Stimulated activated naive CD8-positive, alpha-beta T cell treated with anti-CD3 and anti-CD28 coated beads, Interleukin-15, amount 100 ng/mL, for 72 hours (primary cell): Measurements from ENCODE around the gene RABL3.
"Not testable (repeated sequence)": the region's sequence is repeated elsewhere in the genome, so short reads cannot be mapped to it uniquely, and the experiment has no call there.

Experiments
- ATAC-seq: fragments of 150-1000 bp; cut with Tn5 transposase; 2 replicates; pipeline ENCODE4 v1.10.0; 2021; ENCODE audit warnings: mild to moderate bottlenecking, moderate library complexity
- DNase-seq, 2 donors: peaks; one replicate each; pipeline ENCODE4 v3.0.0; 2021 to 2022
- H3K27ac Mint-ChIP-seq, 2 donors: one replicate each; pipeline ENCODE4 v1.8.0; 2022; ENCODE audit warnings: mild to moderate bottlenecking in 2 of 2, mixed read lengths in 2 of 2, moderate library complexity in 2 of 2
- H3K27me3 Mint-ChIP-seq: one replicate; pipeline ENCODE4 v1.8.0; 2022; ENCODE audit warnings: mixed read lengths
- H3K4me1 Mint-ChIP-seq: one replicate; pipeline ENCODE4 v1.8.0; 2022; ENCODE audit warnings: mild to moderate bottlenecking, mixed read lengths
- H3K4me3 Mint-ChIP-seq, 2 donors: one replicate each; pipeline ENCODE4 v1.8.0; 2022; ENCODE audit warnings: mild to moderate bottlenecking in 2 of 2, mixed read lengths in 2 of 2, moderate library complexity in 1 of 2
- H3K9me3 Mint-ChIP-seq, 2 donors: one replicate each; pipeline ENCODE4 v1.8.0; 2022; ENCODE audit warnings: mixed read lengths in 2 of 2

Gene RABL3, protein sequence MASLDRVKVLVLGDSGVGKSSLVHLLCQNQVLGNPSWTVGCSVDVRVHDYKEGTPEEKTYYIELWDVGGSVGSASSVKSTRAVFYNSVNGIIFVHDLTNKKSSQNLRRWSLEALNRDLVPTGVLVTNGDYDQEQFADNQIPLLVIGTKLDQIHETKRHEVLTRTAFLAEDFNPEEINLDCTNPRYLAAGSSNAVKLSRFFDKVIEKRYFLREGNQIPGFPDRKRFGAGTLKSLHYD

DNA sequence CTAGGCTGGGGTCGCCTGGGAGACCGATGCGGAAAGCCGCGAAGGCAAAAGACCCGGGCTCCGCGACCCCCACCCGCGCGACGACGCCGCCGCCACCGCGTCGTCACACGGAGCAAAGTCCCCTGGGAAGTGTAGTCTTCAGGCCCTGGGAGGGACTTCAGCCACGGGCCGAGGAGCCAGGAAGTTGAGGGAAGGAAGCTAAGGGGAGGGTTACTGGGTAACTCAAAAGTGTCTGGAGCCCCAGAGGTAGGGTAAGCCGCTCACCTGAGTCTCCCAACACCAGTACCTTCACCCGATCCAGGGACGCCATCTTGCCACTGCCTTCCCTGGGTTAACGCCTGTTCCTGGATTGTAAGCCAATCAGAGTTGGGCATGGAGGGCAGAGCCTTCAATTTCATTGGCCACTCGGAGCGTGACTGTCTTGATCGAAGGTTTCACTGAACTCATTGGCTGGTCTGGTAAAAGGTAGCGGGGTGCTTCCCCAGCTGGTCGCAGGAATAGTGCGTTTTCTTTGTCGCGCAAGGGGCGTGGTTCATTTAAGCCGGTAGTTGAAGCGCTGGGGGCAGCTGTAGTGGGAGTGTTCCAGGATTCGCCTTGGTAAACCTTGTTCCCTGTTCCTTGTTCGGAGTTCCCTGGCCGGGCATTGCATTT lies at the start of gene RABL3, which contains the start of gene GTF2E1:
TSS of gene RABL3 (minus strand) at position 319 of the 651 bp plus-strand sequence. CDS start at position 310, 9 bp downstream.
TSS of gene GTF2E1 (plus strand) at position 547 of the 651 bp plus-strand sequence. CDS start 7,809 bp downstream, outside the sequence.
- ATAC-seq, result peak; percentile 99
- peaks cover under 1 to 2% of the 10 kb centered on the region in 2 donors for H3K9me3 Mint-ChIP-seq
- peak; percentile 90 to 96 for DNase-seq
- H3K4me1 Mint-ChIP-seq, result peaks cover 35% of the 10 kb centered on the region
- peak within 1 kb of the TSS; percentile 98 for H3K27ac Mint-ChIP-seq
- peak within 1 kb of the TSS; percentile 95 to 98 for H3K4me3 Mint-ChIP-seq
- H3K27me3 Mint-ChIP-seq, result no peaks in the 10 kb centered on the region

DNA sequence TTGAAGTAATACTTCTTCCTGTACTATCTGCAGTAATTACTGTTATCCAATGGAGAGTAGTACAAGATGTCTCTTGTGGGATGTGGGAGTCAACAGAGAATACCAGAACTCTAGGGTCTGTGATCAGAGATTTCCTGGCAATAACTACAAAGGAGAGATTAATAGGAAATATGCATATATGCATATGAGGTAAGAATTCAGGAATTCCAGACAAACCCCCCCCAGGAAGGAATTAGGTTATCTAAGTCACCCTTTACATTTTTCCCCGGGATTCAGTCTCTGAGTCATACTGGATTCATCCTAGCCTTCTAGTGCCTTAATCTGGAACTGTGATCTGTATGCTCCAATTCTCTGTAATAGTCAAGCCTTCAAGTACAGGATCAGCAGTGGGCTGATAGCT lies 49.6 kb upstream of the RABL3 start:
- Mint-ChIP-seq H3K9me3 (no peaks in the 10 kb centered on the region), H3K4me3 (no peak overlapping the region), H3K27ac (no peak overlapping the region), H3K4me1 (peaks cover 9% of the 10 kb centered on the region), H3K27me3 (no peaks in the 10 kb centered on the region)
- DNase-seq (no peak), ATAC-seq (no peak)

DNA sequence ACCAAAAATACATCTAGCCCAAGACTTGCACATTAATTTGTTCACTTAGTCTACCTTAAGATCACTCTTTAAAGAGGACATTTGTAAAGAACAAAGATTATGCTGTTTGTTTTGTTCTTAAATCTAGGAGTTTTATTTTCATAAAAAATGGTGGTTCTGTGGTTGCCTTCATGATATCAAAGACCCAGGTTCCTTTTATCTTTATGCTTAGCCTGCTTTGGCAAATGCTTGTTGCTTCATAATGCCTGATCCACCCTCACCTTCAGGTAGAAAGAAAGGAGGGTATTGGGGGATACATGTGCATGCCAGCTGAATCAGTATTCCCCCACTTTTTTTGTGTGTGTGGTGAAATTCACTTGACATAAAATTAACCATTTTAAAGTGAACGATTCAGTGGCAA lies 48.7 kb upstream of the RABL3 start:
- Mint-ChIP-seq H3K27ac (no peak overlapping the region), H3K27me3 (no peaks in the 10 kb centered on the region)
- no peak for ATAC-seq

DNA sequence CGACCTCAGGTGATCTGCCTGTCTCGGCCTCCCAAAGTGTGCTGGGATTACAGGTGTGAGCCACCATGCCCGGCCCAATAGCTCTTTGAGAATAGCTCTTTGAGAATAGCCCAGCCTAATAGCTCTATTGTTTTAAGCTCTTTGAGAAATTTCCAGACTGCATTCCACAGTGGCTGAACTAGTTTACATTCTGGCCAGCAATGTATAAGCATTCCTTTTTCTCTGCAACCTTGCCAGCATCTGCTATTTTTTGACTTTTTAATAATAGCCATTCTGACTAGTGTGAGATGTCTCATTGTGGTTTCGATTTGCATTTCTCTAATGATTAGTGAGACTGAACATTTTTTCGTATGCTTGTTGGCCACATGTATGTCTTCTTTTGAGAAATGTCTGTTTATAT lies 43.5 kb upstream of the RABL3 start:
- H3K27ac Mint-ChIP-seq, H3K9me3 Mint-ChIP-seq, H3K4me3 Mint-ChIP-seq, DNase-seq, H3K27me3 Mint-ChIP-seq, ATAC-seq, H3K4me1 Mint-ChIP-seq: not testable (repeated sequence)

More for the DNA sequence above, 48.7 kb upstream of the RABL3 start:
- no peaks in the 10 kb centered on the region for H3K9me3 Mint-ChIP-seq
- H3K4me1 Mint-ChIP-seq, result peaks cover 9% of the 10 kb centered on the region
- no peak overlapping the region for H3K4me3 Mint-ChIP-seq
- DNase-seq, result no peak

DNA sequence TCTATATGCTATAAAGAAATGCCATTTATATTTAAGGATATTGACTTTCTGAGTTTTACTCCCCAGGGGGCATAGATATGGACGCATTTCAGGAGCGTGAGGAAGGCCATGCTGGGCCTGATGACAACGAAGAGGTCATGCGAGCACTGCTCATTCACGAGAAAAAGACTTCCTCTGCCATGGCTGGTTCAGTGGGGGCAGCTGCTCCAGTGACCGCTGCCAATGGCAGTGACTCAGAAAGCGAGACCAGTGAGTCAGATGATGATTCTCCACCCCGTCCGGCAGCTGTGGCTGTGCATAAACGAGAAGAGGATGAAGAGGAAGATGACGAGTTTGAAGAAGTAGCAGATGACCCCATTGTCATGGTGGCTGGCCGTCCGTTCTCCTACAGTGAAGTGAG lies 38.7 kb upstream of the RABL3 start:
- no peak overlapping the region for H3K27ac Mint-ChIP-seq
- ATAC-seq (no peak), DNase-seq (no peak)
- no peaks in the 10 kb centered on the region for H3K4me1 Mint-ChIP-seq
- H3K27me3 Mint-ChIP-seq, result no peaks in the 10 kb centered on the region
- H3K4me3 Mint-ChIP-seq, result no peak overlapping the region
- no peaks in the 10 kb centered on the region for H3K9me3 Mint-ChIP-seq

DNA sequence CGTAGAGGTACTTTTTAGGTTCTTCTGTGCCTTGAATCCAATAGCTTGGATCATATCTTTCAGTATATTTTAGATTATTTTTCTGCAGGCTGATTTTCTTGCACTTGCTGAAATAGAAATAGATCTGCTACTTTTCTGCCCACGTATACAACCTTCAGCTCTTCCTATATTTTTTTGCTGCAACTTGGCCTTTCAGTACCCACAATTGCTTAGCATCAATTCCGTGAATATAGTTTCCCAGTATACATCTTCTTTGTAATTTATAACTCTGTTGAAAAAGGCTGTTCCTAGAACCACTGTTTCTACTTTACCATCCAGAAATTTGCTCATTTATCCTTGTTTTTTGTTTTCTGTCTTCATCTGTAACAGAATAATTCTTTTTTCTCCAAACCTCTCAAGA lies 36.5 kb upstream of the RABL3 start:
- H3K4me1 Mint-ChIP-seq, result no peaks in the 10 kb centered on the region
- no peaks in the 10 kb centered on the region for H3K9me3 Mint-ChIP-seq
- no peaks in the 10 kb centered on the region for H3K27me3 Mint-ChIP-seq
- ATAC-seq, result no peak
- H3K4me3 Mint-ChIP-seq, result no peak overlapping the region
- DNase-seq, result no peak
- no peak overlapping the region for H3K27ac Mint-ChIP-seq

DNA sequence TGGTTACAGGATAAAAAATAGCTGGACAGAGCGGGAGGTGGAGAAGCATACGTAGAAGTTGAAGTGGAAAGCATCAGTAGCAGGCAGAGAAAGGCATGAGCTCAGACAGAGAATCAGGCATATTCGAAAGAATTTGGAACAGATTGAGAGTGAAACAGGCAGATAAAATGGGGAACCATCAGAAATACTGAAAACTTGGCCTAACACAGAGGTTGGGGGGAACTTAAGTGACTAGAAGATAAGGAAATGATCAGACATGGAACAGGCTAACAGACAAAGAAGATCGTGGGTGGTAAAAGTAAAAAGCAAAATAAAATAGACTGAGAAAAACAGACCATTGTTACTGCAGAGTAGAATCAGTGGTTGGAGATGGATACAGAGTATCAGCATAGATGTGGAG lies 33.1 kb upstream of the RABL3 start:
- H3K4me1 Mint-ChIP-seq, result peaks cover 6% of the 10 kb centered on the region
- H3K4me3 Mint-ChIP-seq, result no peak overlapping the region
- H3K27me3 Mint-ChIP-seq, result no peaks in the 10 kb centered on the region
- ATAC-seq (no peak), DNase-seq (no peak)
- no peak overlapping the region for H3K27ac Mint-ChIP-seq
- H3K9me3 Mint-ChIP-seq, result no peaks in the 10 kb centered on the region

DNA sequence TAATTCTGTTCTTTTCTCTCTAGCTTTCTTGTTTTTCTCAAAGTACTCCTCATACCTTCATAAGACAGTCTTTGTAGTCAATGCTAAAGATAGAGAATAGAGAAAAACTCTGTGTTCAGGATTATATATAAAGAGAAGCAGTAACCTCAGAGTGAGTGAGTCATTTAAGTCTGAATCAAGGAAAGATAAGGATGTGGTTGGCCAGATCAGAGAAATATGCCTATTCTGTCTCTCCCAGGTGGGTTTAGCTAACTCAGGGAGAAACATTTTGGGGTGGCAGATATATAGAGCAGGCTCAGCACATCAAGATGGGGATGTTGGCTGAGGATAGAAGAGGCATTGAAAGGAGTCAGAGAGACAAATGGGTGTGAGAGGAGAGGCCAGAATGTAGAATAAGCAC lies 31.6 kb upstream of the RABL3 start:
- H3K4me1 Mint-ChIP-seq, result peaks cover 12% of the 10 kb centered on the region
- no peak for DNase-seq
- peak; percentile 85 for ATAC-seq
- H3K27me3 Mint-ChIP-seq, result no peaks in the 10 kb centered on the region
- no peak overlapping the region for H3K4me3 Mint-ChIP-seq
- no peaks in the 10 kb centered on the region for H3K9me3 Mint-ChIP-seq
- H3K27ac Mint-ChIP-seq, result no peak overlapping the region

DNA sequence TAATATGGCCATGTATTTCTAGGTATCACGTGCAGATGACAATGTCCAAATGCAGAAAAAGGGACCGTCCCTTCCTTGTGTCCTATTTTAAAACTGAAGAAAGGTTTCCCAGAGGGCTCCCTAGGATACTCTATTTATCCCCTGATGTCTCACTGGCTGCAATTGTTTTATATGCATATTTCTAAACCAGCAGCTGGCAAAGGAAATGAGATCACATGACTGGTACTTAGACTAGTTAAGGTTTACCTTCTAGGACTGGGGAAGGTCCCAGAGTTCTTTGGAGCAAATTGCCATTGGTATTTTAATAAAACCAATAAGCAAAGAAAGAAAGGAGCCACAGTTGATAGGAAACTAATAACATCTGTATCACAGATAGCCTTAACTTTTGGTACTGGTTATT lies 29.8 kb upstream of the RABL3 start:
- Mint-ChIP-seq H3K9me3 (no peaks in the 10 kb centered on the region), H3K4me1 (peaks cover 23% of the 10 kb centered on the region), H3K4me3 (no peak overlapping the region), H3K27ac (no peak overlapping the region), H3K27me3 (no peaks in the 10 kb centered on the region)
- no peak for ATAC-seq
- no peak for DNase-seq

DNA sequence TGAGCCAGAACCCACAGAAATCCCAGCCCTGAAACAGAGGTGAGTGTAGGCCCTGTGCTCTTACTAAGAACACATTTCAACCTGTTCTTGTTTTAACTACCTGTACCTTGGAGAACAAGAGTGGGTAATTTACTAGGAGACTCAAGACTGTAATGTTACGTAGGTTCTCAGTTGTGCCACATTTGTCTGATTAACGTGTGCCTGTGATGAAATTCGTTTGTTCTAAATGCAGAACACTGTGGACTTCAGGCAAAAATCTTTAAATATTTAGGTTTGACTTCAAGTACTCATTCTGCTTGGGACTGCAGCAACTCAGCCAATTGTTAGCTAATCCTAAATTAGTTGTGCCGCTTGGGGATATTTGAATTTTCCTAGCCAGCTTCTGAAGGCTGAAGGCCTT lies 28.6 kb upstream of the RABL3 start:
- ATAC-seq, result no peak
- H3K4me1 Mint-ChIP-seq, result peaks cover 31% of the 10 kb centered on the region

DNA sequence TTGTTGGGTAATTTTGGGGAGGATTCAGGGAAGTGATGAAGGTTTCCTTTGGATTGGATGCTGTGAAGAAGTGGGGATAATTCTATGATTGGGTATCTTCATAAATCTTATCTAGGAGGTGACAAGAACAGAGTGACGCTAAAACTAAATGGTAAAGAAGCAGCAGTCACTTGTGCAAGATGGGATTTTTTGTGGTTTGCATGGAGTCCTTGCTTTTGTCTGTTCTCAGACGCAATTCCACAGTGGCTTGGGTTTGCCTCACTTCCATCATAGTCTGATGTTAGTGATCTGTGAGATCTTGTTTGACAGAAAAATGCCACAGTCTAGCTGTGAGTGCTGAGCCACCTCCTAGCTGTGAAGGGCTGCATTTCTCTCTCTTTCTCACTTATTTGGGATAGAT lies 27.1 kb upstream of the RABL3 start:
- H3K4me1 Mint-ChIP-seq, result peaks cover 42% of the 10 kb centered on the region
- DNase-seq, result no peak
- no peaks in the 10 kb centered on the region for H3K9me3 Mint-ChIP-seq
- H3K27ac Mint-ChIP-seq, result no peak overlapping the region
- no peaks in the 10 kb centered on the region for H3K27me3 Mint-ChIP-seq
- ATAC-seq, result no peak
- H3K4me3 Mint-ChIP-seq, result no peak overlapping the region

More for the DNA sequence above, 28.6 kb upstream of the RABL3 start:
- no peaks in the 10 kb centered on the region for H3K27me3 Mint-ChIP-seq
- no peak overlapping the region for H3K4me3 Mint-ChIP-seq
- DNase-seq, result no peak
- H3K9me3 Mint-ChIP-seq, result no peaks in the 10 kb centered on the region
- no peak overlapping the region for H3K27ac Mint-ChIP-seq

DNA sequence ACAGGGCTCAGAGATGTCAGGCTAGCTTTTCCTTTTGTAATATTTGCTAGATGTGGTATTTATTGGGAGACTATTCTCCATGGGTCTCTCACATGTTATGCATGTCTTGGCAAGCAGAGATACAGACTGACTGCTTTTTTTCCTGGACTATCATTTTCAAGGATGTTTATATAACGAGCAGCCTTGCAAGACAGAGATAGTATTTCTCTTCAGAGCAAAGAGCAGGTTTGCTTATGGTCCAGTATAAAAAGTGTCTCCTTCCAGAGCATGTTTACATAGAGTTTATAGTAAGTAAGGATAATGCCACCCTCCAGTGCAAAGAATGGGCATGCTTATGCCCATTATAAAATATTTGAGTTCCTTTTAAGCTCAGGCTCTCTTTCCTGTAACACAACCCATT lies 24.8 kb upstream of the RABL3 start:
- no peak for DNase-seq
- peak overlapping the region in 1 of 2 donors; percentile 28 for H3K27ac Mint-ChIP-seq

DNA sequence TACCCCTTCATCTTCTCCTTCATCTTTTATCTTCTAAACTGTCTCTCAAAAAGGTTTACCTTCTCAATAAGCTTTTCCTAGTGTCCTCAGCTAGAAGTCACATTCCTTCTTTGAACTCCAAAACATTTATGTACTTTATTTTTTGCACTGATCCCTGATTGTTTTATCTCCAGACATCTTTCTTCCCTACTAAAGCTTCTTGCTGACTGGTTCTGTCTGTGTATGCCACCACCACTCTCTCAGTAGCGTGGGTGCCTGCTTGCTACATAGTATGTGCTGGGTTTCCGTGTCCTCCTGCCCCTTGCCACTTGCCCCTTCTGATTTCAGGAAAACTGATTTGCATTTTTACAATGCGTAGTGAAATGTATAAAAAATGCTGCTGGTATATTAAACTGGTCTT lies 24.3 kb upstream of the RABL3 start:
- DNase-seq (no peak), ATAC-seq (no peak)
- no peaks in the 10 kb centered on the region for H3K9me3 Mint-ChIP-seq
- H3K4me3 Mint-ChIP-seq, result peak overlapping the region in 1 of 2 donors; percentile 2
- H3K27ac Mint-ChIP-seq, result peak overlapping the region in 1 of 2 donors; percentile 28
- H3K4me1 Mint-ChIP-seq, result peaks cover 64% of the 10 kb centered on the region
- H3K27me3 Mint-ChIP-seq, result no peaks in the 10 kb centered on the region

More for the DNA sequence above, 24.8 kb upstream of the RABL3 start:
- H3K4me3 Mint-ChIP-seq, result no peak overlapping the region
- peaks cover 58% of the 10 kb centered on the region for H3K4me1 Mint-ChIP-seq
- no peaks in the 10 kb centered on the region for H3K9me3 Mint-ChIP-seq
- no peak for ATAC-seq
- H3K27me3 Mint-ChIP-seq, result no peaks in the 10 kb centered on the region

DNA sequence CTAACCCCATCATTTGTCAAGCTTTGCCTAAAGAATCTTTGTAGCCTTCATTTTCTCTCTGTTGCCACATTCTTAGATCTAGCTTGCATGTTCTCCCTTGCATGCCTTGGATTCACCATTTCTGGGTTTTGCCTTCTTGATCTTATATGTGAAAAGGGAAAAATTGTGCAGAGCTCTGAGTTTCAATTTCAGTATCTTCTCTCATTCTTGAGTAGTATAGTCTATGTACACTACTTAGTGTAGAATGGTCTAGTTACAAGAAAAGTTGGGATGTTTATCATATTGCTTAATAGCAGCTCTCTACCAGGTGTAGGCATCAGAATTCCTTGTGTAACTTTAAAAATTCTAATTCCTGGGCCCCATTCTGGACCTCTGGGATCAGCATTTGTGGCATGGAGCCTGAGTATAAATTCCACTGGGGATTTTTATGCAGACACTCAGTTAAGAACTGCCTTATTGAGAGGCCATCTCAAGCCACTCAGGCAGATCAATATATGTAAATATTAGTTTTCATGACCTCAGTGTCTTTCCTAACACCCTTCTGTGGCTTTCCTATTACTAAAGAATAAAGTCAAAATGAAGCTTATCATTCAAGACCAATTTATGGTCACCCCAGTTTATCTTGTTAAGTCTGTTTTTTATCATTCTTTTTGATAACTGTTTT lies 23.6 kb upstream of the RABL3 start:
- no peak for DNase-seq
- H3K27ac Mint-ChIP-seq, result no peak overlapping the region
- peaks cover 70% of the 10 kb centered on the region for H3K4me1 Mint-ChIP-seq
- H3K27me3 Mint-ChIP-seq, result no peaks in the 10 kb centered on the region
- no peaks in the 10 kb centered on the region for H3K9me3 Mint-ChIP-seq
- H3K4me3 Mint-ChIP-seq, result peak overlapping the region in 1 of 2 donors; percentile 3
- no peak for ATAC-seq

DNA sequence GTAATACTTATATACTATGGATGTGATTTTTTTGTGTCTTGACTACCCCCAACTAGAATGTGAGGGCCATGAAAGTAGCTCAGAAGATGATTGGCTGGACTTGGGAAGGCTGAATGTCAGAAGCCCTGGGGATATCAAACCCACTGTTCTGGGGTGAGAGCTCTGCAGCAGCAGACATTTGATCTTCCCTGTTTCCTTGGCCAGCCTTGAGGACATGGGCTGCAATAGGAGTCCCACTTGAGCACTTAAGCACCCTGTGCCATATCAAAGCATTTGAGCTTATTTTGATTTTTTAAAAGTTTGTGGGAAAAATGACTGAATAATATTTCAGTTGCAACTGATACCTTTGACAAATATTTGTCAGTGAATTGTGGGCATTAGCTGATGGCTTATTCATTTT lies 21.9 kb upstream of the RABL3 start:
- H3K9me3 Mint-ChIP-seq, result no peaks in the 10 kb centered on the region
- no peaks in the 10 kb centered on the region for H3K27me3 Mint-ChIP-seq
- no peak for ATAC-seq
- H3K27ac Mint-ChIP-seq, result no peak overlapping the region
- DNase-seq, result no peak
- peaks cover 83% of the 10 kb centered on the region for H3K4me1 Mint-ChIP-seq
- no peak overlapping the region for H3K4me3 Mint-ChIP-seq

DNA sequence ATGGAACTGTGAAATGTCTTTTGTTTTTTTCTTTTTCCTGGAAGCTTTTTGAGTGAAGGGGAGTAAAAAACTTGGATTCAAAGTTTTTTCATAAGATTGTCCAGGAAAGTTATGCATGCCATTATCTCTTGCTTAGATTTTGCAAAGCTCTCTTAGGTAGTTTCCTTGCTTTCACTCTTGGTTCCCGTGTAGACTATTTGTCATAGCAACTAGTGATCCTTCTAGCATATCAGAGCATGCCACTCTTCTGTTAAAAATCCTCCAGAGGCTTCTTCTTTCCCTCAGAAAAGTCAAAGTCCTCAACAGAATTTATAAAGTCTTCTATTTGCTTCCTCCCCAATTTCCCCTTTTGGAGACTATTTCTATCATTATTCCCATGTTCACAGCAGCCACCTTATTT lies 21.3 kb upstream of the RABL3 start:
- Mint-ChIP-seq H3K9me3 (no peaks in the 10 kb centered on the region), H3K27ac (no peak overlapping the region), H3K4me1 (peaks cover 84% of the 10 kb centered on the region), H3K27me3 (no peaks in the 10 kb centered on the region), H3K4me3 (no peak overlapping the region)
- ATAC-seq (no peak), DNase-seq (no peak)
